ENCODE results near the gene CCKAR.

DNA sequence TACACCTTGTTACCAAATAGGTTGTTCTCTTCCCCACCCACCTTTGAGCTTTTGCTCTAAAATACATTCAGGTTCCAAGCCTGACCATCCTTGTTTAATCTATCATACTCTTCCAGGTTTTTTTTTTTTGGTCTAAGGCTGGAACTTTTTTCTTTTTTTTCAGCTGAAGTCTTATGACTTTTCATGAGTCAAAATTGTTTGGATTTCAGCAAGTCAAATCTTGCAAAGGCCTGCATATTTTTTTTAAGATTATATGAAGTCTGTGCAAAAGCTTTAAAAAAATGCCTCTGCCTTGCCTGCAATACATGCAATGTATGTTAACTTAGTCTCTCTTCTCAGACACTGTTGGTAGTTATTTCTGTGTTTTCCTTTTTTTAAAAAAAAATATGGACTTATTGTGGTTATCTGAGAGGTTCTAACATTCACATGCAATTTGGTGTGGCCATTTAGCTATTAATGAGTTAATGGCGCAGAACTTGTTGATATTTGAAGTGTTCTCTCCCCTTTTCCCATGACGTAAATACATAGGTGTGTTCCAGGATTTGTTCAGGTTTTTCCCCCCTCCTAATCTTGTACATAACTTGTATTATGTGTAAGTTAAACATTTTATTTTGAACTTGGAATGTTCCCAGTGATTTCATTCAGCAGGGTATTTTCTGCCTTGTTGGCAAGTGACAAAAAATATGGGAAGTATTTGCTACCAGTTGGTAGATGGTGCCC lies 58.7 kb downstream of the CCKAR start:
- TF ChIP-seq, protein P1, sequence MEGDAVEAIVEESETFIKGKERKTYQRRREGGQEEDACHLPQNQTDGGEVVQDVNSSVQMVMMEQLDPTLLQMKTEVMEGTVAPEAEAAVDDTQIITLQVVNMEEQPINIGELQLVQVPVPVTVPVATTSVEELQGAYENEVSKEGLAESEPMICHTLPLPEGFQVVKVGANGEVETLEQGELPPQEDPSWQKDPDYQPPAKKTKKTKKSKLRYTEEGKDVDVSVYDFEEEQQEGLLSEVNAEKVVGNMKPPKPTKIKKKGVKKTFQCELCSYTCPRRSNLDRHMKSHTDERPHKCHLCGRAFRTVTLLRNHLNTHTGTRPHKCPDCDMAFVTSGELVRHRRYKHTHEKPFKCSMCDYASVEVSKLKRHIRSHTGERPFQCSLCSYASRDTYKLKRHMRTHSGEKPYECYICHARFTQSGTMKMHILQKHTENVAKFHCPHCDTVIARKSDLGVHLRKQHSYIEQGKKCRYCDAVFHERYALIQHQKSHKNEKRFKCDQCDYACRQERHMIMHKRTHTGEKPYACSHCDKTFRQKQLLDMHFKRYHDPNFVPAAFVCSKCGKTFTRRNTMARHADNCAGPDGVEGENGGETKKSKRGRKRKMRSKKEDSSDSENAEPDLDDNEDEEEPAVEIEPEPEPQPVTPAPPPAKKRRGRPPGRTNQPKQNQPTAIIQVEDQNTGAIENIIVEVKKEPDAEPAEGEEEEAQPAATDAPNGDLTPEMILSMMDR (IDR thresholded peaks at IDR 0.05 in 4 of 5, conservative IDR thresholded peaks at IDR 0.05 in 1 of 5), result no peak
- no peak for TF ChIP-seq POLR2A (IDR thresholded peaks at IDR 0.05)
